GM21381 (cell line): ENCODE data around the gene CYFIP2.

ENCODE experiments used
- ATAC-seq: cut with Tn5 transposase; IDR thresholded peaks from one replicate; pipeline ENCODE4 v1.9.1; 2021; ENCODE audit warnings: mild to moderate bottlenecking, moderate library complexity; ENCODE audit not compliant: unreplicated experiment

Gene CYFIP2

DNA sequence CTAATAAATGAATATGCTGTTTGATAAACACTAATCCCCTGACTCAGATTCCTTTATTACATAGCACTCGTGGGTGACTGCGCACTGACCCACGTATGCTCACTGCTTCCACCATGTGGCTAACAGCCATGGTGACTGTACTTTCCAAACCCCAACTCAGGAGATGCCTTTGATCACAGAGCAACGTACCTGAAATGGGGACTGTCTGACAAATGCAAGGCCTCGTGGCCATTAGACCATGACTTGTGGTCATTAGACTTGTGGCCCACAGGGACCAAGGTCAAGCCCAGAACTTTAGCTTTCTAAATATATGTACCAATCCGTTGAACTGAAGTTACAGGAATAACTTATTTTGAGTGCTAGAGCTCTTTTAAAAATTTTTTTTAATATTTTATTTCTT is 46.6 kb downstream of the CYFIP2 start:
- ATAC-seq = peak; percentile 89

DNA sequence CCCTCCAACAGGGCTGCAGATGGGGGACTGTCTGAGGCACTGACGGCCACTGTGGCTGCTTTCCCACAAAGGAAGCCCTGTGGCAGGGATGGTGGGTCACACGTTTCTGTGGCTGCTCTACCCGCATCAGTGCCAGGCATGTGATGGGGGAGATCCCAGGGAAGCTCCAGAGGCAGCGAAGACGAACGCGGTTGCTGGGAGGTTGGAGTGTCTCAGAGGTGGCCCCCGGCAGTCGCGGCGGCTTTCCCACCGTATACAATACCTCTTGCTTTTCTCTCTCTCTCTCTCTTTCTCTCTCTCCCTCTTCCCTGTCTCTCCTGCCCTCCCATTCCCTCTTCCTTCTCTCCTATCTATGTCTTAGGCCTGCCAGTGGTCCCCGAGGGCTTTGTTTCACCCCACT is 56.7 kb downstream of the CYFIP2 start:
- no peak for ATAC-seq

DNA sequence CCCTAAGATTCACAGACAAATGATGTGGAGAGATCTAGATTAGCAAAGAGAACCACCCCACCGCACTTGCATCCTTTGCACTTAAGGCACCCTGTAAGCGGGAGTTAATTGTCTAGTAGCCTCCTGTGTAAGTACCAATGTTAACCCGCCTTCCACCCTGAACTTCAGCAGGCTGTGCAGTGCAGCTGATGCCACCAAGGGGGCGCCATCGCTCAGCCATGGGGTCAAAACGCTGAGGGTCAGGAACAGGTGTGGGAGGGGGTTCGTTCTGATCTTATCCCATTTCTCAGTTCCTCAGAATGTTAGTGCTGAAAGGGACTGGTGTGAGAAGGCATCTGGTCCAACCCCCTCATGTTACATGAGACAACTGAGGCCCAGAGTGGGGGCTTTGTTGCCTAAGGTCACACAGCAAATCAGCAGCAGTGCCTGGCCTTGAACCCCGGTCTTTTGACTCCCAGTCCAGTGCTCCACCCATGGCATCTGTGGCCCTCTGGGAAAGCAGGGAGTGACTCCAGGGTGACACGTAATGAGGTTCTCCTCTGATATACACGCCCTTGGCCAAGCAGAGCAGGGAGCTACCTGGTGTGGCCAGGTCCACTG is 57.3 kb downstream of the CYFIP2 start:
- ATAC-seq = no peak

DNA sequence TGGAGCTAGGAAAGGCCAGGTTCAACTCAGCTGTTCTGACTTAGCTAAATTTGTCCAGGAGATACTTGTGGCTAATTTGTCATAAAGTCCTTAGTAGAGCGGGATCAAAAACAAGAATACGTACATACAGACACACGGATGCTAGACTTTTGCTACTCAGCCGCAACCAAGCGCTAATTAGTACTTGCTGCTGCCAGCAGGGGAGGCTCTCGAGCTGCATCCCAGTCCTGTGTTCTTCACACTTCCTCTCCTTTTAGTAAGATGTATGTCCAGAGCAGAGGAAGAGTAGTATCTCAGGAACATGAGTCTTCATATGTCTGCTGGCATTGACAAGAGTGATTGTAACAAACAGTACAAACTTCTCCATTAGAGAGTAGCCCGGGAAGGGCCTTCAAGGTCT is 58.3 kb downstream of the CYFIP2 start:
- no peak for ATAC-seq

DNA sequence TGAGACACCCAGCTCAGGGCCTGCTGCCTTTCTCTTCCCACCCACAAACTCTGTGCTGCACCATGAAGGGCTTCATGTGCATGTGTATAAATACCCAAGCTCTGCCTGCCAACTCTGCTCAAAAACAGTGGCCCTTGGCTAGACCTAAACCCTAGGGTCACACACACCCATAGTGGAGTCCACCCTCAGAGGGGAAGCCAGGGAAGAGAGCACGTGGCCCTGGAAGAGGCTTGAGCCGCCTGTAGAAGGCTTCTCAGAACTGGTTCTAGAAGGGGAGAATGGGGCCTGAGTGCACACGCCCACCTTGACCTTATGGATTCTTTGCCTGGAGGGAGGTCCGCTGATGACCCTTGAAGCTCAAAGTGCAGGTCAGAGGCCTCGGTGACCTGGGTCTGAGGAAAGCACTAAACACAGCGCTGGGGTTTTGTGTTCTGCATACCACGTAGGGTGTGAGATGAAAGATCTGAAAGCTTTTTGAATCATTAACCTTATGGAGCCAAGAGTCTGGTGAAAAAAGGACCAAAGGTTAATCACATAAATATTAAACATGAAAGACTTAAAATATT is 60.6 kb downstream of the CYFIP2 start:
- ATAC-seq = no peak

DNA sequence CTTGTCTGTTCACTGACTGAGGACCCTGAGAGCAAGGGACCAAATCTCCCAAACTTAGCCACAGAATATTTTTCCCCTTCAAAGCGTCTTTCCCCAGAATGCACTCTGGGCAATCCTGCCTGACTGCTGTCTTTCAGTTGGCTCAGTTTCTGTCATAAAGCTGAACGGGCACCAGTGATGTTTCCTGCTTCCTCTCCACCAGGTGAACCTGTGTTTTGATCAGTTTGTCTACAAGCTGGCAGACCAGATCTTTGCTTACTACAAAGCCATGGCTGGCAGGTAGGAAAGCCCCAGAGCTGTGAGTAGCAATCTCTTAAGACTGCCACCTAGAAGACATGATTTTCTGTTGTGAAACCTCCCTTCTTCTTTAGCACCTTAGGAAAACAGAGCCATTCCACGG is 61.8 kb downstream of the CYFIP2 start:
- no peak for ATAC-seq

DNA sequence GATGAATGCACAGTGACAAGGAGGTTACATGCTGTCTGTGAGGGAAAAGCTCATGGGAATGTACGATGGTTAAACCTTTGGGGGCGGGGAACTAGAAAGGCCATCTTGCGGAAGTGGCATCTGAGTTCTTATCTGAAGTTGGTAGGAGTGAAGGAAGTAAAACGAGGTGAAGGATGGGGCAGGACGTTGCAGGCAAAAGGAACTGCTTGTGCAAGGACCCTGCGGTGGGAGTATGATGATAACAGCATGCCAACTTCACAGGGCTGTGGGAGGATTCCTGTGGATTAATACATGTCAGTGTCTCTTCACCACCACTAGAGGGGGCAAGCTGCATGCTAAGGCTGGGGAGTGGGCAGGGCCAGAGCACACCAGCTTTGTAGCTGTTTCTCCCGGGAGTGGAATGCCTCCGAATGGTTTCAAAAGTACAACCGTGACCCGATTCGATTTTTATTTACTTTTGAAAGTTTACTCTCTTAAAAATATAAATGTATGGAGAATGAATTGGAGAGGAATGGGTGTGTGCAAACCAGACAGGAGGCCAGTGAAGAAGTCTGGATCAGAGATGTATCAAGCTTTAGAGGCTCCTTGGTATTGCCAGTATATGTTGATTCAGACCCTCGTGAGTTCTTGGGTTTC is 62.5 kb downstream of the CYFIP2 start:
- ATAC-seq = peak; percentile 96

DNA sequence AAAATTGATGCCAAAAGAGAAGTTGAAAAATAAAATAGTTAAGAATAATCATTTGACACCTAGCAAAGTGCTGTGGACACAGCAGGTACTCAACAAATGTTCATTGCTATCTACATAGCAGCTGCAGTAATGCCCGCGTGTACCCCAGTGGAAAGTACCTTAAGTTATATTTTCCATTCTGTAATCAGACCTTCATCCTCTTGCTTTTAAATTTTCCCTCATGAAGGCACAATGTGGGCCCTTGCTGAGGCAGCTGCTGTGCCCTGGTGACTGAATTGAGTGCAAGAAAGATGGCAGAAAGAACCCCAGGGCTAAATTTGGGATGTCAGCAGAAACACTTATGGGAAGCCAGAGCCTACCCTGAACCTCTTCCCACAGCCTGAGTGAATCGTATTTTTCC is 65.9 kb downstream of the CYFIP2 start:
- ATAC-seq = no peak

DNA sequence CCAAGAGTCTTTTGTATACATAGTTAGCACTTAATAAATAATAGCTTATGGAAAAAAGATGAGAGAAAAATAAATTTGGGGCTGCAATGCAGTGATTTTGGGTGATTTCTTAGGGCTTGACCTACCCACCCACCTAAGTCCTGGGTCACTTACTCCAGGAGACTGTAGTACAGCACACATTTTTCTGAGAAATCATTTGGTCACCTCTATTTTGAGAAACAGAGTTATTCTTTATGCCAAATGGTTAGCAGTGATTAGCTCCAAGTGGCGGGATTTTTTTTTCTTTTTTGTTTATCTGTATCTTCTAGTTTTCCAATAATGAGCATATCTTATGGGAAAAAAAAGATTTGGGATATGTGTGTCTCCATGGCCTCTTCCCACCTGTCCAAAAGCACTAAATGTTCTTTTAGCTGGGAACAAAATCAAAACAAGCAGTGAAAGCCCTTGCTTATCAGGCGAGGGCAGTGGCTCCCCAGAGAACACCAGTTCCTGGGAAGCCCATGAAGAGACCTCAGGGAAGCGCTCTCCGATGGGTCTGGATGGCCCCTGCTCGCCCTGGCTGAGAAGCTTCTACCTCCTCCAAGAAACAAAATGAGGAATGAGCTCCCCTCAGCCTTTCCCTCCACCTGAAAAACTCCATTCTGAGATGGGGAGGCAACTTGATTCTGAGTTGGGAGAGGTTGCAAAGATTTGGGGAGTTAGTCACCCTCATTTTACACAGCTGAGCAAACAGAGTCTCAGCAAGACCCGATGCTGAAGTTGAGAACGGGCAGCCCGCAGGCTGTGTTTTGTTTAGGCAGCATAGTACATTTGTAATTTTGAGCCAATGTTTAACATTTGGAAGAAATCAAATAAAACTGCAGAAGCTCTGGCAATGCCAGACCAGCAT is 69.9 kb downstream of the CYFIP2 start:
- ATAC-seq = no peak

DNA sequence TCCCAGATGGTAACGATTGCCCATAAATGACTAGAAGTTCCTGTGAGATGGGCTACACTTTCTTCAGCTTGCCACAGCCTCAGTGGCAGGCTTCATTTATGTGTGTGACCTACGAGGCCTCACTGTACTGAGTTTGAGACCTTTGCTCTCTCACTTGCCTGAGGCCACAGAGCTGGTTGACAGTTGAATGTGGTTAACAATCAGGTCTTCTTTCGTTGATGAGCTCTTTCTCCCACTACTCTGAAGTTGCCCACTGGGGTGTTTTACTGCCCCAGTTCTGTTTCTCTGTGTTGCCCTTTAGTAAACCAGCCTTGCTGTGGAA is 70.5 kb downstream of the CYFIP2 start:
- ATAC-seq = no peak

DNA sequence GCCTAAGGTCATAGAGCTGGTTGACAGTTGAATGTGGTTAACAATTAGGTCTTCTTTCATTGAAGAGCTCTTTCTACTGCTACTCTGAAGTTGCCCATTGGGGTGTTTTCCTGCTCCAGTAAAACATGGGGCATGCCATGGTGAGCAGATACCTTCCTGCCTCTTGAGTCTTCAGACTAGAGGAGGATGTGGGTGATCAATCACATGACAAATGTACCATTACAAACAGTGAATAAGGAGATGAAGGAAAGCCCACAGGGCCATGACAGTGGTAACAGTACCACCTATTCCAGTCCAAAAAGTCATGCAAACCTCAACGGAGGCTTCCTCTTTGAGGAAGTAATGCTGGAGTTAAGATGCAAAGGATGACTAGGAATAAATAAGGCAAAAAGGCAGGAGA is 73.5 kb downstream of the CYFIP2 start:
- ATAC-seq = no peak

DNA sequence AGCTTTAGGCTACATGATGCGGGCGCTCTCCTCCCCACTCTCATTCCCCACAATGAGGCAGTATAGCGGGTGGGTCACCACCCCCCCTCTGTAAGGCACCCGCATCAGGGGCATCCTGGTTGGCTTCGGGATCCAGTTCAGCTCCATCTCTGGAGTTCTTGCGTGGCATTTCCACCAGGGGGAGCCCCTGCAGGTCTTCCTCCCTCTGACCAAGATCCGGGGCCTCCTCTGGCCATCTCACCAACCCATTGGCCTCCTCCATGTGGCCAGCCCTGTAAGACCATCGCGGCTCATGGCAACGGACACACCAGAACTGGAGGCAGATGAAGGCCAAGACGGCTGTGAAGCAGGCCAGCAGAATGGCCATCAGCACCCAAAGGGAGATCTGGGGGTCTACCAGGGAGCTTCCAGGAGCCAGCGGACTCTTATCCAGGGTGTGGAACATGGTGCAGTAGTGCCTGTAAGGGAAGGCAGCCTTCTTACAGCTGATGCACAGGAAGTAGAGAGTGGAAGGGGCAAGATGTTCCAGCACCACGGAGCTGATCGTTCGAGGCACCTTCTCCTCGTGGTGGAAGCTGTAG is 77.0 kb downstream of the CYFIP2 start:
- ATAC-seq = no peak

DNA sequence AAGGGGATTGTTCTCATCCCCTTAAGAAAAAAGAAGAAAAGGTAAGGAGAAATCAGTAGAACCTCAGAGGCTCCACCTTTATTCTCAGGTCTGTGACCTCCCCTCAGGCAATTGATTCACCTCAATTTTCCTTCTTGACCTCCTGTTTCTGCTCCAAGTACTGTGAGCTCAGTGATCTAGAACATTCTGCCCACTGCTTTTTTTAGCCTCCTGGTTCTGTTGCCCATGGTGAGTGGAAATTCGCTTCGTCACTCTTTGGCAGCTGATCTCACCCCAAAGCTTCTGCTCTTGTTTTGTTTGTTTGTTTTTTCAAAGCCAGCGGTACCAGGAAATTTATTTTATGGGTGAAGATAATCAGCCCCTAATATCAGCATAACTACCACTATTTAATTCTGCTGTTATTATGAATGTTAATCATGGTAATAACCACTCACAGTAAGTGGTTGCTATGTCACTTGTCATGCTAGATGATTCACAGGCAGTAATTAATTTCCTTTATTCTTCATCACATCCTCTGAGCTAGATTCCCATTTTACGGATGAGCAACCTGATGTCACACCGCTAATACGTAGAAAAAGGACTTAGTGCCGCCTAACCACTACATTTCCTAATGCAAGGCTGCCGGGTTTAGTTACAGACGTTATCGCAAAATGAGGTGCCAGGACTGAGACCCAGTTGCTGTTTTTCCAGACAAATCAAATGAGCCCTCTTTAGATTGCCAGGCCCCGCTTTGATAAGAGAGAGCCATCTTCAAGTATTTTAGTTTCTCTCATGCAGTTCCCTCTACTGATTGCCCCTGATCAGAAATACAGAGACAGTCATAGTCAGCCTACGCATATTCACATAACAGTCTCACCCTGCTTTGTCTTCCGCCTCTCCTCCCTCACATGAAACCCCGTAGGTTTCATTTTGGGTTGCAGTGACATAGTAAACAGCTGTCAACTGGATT is 78.2 kb downstream of the CYFIP2 start:
- no peak for ATAC-seq

DNA sequence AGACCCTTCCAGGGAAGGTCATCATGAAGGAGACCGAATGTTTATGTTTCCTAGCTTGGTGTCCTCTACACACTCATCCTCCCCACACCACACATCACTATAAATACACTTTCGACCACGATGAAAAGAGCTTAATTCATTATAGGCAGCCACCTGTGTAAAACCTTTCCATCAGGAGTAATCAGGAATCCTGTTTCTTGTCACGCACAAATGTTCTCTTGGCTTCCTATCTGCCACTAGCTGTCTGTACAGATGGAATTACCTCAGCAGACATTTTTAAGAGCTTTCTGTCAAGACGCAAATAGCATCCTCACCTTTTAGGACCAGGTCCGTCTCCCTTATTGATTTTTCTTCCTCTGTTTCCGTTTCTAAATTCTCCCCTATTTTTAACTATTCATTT is 79.1 kb downstream of the CYFIP2 start:
- ATAC-seq = no peak

DNA sequence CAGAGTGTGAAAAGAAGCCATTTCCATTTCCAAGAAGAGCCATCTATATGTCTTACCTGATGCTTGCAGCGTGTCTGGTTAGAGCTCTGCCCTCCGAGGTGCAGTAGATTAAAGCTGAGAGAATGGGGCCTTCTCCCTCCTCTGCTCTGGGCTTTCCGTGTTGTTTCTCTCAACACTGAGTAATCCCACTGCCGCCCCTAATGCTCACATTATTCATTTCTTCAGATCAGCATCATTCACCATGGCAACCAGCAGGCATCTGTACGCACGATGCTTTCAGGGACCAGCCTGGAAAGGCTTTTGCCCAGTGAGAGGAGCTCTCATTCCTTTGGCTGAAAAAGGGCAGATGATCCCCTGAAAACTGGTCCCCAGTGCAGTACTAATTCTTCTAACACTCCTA is 79.6 kb downstream of the CYFIP2 start:
- ATAC-seq = no peak

DNA sequence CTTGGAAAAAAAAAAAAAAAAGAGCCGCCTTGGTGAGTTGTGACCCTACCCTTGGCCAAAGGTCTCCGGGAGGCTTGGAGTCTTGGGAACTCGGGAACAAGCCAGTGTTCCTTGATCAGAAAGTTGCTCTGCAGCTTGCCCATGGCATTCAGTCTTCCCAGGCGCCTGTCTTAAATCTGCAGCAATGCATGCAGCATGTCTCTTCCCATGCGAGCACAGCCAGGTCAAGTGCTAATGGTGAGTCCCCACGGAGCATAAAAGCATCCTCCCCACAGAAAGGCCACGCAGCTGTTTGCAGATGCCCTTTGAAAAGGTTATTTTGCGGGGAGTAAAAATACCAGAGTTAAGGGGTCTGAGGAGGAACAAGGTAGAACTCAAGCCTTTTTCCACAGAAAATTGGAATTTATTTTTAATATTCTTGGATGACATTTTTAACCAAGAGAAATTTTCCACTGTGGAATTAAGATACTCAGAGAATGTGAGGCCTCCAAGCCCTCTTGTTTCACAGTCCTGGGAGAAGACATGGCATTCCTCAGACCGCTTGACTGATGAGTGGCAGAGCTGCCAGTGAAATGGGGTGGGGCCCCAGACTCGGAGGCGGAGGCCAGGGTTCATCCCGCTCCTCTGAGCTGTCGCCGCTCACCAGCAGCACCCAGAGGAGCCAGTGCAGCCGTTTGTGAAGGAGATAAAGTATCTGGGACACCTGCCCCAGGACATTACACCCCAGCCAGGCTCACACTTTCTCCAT is 81.6 kb downstream of the CYFIP2 start:
- ATAC-seq = no peak

DNA sequence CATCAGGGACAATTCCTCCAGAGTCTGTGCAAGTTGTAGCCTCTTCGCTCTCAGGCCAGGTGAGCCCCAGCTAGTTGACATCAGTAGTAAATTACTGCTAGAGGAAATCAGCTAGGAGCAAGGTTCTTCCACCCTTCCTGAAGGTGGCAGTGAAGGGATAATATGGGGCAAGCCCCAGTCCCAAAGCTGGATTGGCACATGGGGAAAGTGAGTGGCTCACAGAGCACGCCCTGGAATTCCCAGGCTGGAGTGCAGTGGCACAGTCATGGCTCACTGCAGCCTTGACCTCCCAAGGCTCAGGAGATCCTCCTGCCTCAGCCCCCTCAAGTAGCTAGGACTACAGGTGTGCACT is 82.1 kb downstream of the CYFIP2 start:
- no peak for ATAC-seq

DNA sequence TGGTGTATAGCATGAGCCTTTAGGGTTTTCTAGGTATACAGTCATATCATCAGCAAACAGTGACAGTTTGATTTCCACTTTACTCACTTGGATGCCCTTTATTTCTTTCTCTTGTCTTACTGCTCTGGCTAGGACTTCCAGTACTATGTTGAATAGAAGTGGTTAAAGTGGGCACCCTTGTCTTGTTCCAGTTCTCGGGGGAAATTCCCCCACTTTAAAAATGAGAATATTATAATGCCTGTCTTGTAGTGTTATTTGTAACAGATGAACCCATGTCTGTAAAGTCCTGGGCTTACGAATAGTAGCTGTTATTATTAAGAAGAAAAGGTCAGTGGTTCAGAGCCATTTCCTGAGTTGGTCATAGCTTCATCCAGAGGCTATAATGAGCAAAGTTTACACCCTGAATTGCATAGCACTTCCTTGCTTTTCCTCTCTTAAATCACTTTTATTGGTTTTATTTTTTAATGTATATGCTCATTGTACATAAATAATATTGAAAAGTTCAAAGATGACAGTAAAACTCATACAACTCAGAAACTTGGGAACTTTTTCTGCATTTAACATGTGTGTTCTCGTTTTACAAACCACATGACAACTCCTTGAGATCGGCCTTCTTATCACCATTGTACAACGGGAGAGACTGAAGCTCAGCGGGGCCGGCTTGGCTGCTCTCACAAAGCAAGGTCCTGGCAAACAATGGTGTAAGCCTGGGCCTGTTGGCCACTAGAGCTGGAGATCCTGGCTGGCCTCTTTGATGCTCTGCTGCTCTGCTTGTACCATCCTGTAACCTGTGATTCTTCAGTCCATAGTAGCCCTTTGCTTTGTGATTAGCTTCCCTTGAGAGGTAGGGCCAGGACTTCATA is 85.2 kb downstream of the CYFIP2 start:
- peak; percentile 53 for ATAC-seq

DNA sequence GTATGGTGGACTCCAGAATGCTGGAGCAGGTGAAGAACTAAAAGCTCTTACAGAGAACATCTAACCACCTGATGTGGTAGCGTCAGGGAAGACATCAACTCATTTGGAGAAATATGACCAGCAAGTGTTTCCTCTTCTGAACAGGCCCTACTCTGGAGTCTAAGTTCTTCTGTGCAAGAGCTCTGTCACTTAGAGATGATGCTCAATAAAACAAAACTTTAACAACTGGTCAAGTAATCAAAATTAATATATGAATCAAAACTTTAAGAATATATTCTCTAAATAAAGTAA is 85.8 kb downstream of the CYFIP2 start:
- ATAC-seq = no peak
